ENCODE data around the gene CHAF1A. TPM values are rescaled to one million over a fixed set of nuclear protein-coding genes. Genes with fewer than 3 reads are reported as not detected.
A peak's percentile ranks its signal among the peaks of the same experiment; 100 is the strongest.

CHAF1A gene
- total RNA-seq, 1 donor from 2014 or later = 20.5 TPM

DNA sequence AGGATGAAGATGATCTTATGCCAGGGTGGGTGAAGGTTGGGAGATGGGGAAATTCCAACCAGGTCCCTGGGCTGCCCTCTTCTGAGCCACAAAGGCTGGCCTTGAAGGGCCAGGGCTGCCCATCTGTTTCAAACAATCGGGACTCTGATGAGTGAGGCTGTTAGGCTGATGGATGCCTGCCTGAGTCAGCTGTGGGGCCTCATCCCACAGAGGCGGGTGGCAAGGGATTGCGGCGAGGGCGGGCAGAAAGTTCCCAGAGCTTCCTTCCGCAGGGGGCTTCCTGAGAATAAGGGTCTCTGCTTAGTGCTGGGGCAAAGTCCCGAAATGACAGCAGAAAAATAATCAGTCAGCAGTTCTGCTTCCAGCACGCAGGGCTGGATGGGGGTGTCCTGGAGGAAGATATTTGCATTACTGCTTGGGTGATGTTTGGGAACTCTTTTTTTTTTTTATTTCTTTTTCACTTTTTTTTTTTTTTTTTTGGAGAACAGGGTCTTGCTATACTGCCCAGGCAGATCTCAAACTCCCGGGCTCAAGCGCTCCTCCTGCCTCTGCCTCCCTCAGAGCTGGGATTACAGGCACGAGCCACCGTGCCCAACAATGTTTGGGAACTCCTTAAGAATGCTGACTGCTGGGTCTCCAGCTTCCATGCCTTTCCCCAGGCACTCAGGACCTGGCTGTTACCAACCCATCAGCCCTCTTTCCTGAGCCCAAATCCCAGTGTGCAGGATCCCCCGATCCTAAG, 16.2 kb upstream of the CHAF1A start:
- peaks cover 6% of the 10 kb centered on the region for H3K27me3 Mint-ChIP-seq (ENCODE audit: unreplicated experiment)
- TF ChIP-seq, protein P1, sequence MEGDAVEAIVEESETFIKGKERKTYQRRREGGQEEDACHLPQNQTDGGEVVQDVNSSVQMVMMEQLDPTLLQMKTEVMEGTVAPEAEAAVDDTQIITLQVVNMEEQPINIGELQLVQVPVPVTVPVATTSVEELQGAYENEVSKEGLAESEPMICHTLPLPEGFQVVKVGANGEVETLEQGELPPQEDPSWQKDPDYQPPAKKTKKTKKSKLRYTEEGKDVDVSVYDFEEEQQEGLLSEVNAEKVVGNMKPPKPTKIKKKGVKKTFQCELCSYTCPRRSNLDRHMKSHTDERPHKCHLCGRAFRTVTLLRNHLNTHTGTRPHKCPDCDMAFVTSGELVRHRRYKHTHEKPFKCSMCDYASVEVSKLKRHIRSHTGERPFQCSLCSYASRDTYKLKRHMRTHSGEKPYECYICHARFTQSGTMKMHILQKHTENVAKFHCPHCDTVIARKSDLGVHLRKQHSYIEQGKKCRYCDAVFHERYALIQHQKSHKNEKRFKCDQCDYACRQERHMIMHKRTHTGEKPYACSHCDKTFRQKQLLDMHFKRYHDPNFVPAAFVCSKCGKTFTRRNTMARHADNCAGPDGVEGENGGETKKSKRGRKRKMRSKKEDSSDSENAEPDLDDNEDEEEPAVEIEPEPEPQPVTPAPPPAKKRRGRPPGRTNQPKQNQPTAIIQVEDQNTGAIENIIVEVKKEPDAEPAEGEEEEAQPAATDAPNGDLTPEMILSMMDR (IDR thresholded peaks at IDR 0.05; ENCODE audit: partially characterized antibody, unreplicated experiment) = peak; percentile 33
- peaks cover 36% of the 10 kb centered on the region for H3K4me1 Mint-ChIP-seq (ENCODE audit: low read depth, unreplicated experiment)
- H3K36me3 Mint-ChIP-seq (ENCODE audit: unreplicated experiment) = no peaks in the 10 kb centered on the region
- peaks cover 3% of the 10 kb centered on the region for H3K9me3 Mint-ChIP-seq (ENCODE audit: unreplicated experiment)
- peak overlapping the region; percentile 30 for H3K4me3 Mint-ChIP-seq (ENCODE audit: unreplicated experiment)
- DNase-seq = no peak
- H3K27ac Mint-ChIP-seq (ENCODE audit: unreplicated experiment) = peak overlapping the region; percentile 38

DNA sequence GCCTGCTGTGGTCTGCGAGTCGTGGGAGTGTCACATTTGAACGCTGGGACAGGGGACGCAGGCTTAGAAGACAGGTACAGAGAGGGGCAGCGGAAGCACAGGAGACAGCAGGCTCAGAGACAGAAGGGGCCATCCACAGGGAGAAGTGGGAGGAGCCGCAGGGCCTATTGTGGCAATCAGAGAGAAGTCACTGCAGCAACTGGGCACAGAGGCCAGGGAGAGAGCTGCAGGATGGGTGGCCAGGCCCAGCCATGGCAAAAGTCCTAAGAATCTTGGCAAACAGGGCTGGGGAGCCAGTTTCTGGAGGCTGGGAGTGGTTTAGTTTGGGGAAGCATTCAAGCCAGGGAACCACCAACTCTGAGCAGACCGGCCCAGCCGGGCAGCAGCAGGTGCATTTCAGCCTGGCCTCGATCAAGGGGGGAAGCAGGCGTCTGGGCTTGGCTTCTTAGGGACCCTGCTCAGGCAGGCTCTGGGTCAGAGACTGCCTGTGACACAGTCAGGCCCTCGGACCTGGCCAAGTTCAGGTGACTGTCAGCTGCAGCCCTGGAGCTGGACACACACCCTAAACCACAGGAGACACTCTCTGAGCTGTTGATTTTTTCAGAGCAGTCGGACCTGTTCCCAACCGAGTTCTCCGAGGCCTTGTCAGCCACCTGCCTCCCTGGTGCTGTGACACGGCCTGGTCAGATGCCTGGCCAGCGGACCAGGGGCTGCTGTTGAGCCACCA, 13.9 kb upstream of the CHAF1A start:
- H3K36me3 Mint-ChIP-seq (ENCODE audit: unreplicated experiment) = no peaks in the 10 kb centered on the region
- H3K9me3 Mint-ChIP-seq (ENCODE audit: unreplicated experiment) = peaks cover 3% of the 10 kb centered on the region
- H3K4me3 Mint-ChIP-seq (ENCODE audit: unreplicated experiment) = peak overlapping the region; percentile 50
- no peak for DNase-seq
- H3K4me1 Mint-ChIP-seq (ENCODE audit: low read depth, unreplicated experiment) = peaks cover 43% of the 10 kb centered on the region
- TF ChIP-seq, protein P1 (IDR thresholded peaks at IDR 0.05; ENCODE audit: partially characterized antibody, unreplicated experiment) = no peak
- H3K27me3 Mint-ChIP-seq (ENCODE audit: unreplicated experiment) = peaks cover 7% of the 10 kb centered on the region
- H3K27ac Mint-ChIP-seq (ENCODE audit: unreplicated experiment) = peak overlapping the region; percentile 48

DNA sequence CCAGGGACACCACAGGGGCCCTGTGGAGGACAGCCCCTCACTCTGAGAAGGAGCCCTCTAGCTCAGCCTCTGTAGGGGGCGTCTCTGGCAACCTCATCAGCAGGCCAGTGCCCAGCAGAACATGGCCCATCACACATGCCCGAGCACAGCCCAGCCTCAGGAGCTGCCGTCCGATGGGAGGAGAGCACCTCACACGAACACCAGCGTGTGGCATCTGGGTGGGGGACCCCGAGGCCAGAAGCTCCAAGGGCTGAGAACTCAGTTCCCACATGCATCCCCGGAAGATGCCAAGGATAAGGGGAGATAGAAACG, 13.4 kb upstream of the CHAF1A start:
- Mint-ChIP-seq H3K4me3 (ENCODE audit: unreplicated experiment) (peak overlapping the region; percentile 50), H3K36me3 (ENCODE audit: unreplicated experiment) (no peaks in the 10 kb centered on the region), H3K4me1 (ENCODE audit: low read depth, unreplicated experiment) (peaks cover 42% of the 10 kb centered on the region), H3K9me3 (ENCODE audit: unreplicated experiment) (peaks cover 1% of the 10 kb centered on the region), H3K27ac (ENCODE audit: unreplicated experiment) (no peak overlapping the region), H3K27me3 (ENCODE audit: unreplicated experiment) (peaks cover 6% of the 10 kb centered on the region)
- TF ChIP-seq, protein P1 (IDR thresholded peaks at IDR 0.05; ENCODE audit: partially characterized antibody, unreplicated experiment) = no peak
- no peak for DNase-seq

DNA sequence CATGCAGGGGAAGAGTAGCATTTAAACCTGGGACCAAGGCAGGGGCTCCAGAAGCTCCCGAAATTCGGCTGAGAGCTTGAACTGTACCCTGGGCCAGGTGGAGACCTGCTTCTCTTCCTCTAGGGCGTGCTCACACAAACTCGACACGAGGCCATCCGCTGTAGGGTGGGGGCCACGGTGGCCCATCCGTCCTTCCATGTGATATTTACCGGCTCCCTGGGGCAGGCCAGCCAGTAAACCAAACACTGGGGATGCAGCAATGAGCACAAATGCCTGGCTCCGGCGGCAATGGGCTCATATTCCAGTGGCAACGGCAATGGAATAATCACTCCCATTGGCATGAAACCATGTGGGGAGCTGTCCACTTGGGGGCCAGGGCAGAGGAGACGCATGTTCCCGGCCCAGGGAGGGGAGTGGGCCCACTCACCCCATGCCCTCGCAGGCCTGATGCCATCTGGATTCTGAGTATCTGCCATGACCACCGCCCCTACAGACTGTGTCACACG, 12.9 kb upstream of the CHAF1A start:
- Mint-ChIP-seq H3K27ac (ENCODE audit: unreplicated experiment) (no peak overlapping the region), H3K4me1 (ENCODE audit: low read depth, unreplicated experiment) (peaks cover 45% of the 10 kb centered on the region), H3K4me3 (ENCODE audit: unreplicated experiment) (no peak overlapping the region), H3K36me3 (ENCODE audit: unreplicated experiment) (no peaks in the 10 kb centered on the region), H3K9me3 (ENCODE audit: unreplicated experiment) (peaks cover 1% of the 10 kb centered on the region), H3K27me3 (ENCODE audit: unreplicated experiment) (peaks cover 6% of the 10 kb centered on the region)
- DNase-seq = no peak
- TF ChIP-seq, protein P1 (IDR thresholded peaks at IDR 0.05; ENCODE audit: partially characterized antibody, unreplicated experiment) = no peak

All from glutamatergic neuron (in vitro differentiated cells).